Gastroesophageal sphincter (tissue), 4 donors: ENCODE measurements around the gene IGFLR1. TPM values are rescaled to one million over a fixed set of nuclear protein-coding genes. Genes with fewer than 3 reads are reported as not detected.
A peak's percentile ranks its signal among the peaks of the same experiment; 100 is the strongest.

Experiments
- ATAC-seq: fragments of 150-250 bp; one replicate; pipeline ENCODE4 v1.9.1; 2016; ENCODE audit warnings: mild to moderate bottlenecking, moderate library complexity
- H3K27ac ChIP-seq, 4 donors: fragments of 200-600 bp; sonication (generic) in 3 of 4; 1 replicate in 3 of 4; 2 replicates in 1 of 4; pipeline ENCODE4 v1.5.1; 2016 to 2019
- H3K27me3 ChIP-seq: fragments of 200-600 bp; sonication (generic); one replicate; pipeline ENCODE4 v1.5.1; 2019
- H3K36me3 ChIP-seq, 2 donors: fragments of 200-600 bp; sonication (generic); one replicate each; pipeline ENCODE4 v1.5.1; 2019; ENCODE audit warnings: control low read depth in 1 of 2
- H3K4me1 ChIP-seq, 3 donors: fragments of 200-600 bp; sonication (generic); 1 replicate in 2 of 3; 2 replicates in 1 of 3; pipeline ENCODE4 v1.5.1; 2016 to 2019; ENCODE audit warnings: control low read depth in 2 of 3
- H3K4me3 ChIP-seq, 2 donors: fragments of 200-600 bp; sonication (generic); one replicate each; pipeline ENCODE4 v1.5.1; 2019; ENCODE audit warnings: mild to moderate bottlenecking in 1 of 2, moderate library complexity in 1 of 2
- H3K9me3 ChIP-seq, 3 donors: fragments of 200-600 bp; sonication (generic); one replicate each; pipeline ENCODE4 v1.5.1; 2017 to 2019; ENCODE audit warnings: control low read depth in 2 of 3
- EP300 ChIP-seq: sonication (generic); formaldehyde crosslinking; IDR thresholded peaks from one replicate; pipeline ENCODE4 v1.6.1; 2017; ENCODE audit warnings: antibody characterized with exemption, mild to moderate bottlenecking
- POLR2A ChIP-seq, 2 donors: fragments of 450-650 bp; IDR thresholded peaks; one replicate each; pipeline ENCODE4 v1.6.1; 2017; ENCODE audit warnings: antibody characterized with exemption in 2 of 2, mild to moderate bottlenecking in 2 of 2, moderate library complexity in 1 of 2
- POLR2AphosphoS5 ChIP-seq: sonication (generic); formaldehyde crosslinking; IDR thresholded peaks from one replicate; pipeline ENCODE4 v1.6.1; 2017; ENCODE audit warnings: antibody characterized with exemption
- WGBS, 2 donors: methylation state at CpG; one replicate each; pipeline ENCODE4 v1.1.5; 2018; ENCODE audit warnings: low coverage in 1 of 2; 5-methylcytosine and 5-hydroxymethylcytosine counted together
- total RNA-seq, 4 donors: library from RNA; depleted of rRNA; stranded (reverse); fragments of >200 nt; gene quantifications; one replicate each; pipeline ENCODE4 v1.1.0, GENCODE V29; 2016
- TF ChIP-seq, protein P1 (sequence below), 4 experiments: fragments of 200-600 bp in 2 of 4; fragments of 450-650 bp in 2 of 4; sonication (generic) in 1 of 4; IDR thresholded peaks; one replicate each; pipeline ENCODE4 v1.5.1; 2017 to 2019; ENCODE audit warnings: antibody characterized with exemption in 4 of 4, mild to moderate bottlenecking in 2 of 4, moderate library complexity in 2 of 4

IGFLR1 gene
- total RNA-seq, 4 donors from 2014 or later = 4.6 to 14.3 (median 6.7) TPM

DNA sequence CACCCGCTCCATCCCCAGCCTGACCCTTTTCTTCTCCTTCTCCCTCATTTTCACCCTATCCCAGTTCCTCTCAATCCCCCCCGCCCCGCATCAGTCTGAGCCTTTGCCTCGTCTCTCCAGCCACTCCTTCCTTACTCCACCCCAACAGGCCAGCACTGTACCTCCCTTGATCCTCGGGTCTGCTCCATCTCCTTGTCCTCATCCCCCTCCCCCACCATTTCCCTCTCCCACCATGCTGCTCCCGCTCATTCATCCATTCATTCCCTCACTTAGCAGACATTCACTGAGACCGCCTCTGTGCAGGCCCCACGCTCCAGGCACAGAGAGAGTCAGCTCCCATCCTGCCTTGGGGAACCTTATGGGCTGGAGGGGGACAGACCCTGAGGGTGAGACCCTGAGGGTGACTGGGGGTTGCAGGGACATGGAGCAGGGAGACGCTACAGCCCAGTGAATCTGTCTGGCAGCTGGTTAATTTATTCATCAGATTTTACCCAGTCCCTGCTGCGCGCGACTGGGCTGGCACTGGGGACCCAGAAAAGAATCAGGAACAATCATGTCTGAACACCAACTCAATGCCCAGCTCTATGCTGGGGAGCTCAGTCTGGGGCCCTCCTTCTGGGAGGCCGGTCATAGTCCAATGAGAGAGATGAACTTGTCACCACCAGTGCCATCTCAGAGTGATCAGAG is 34.0 kb upstream of the IGFLR1 start:
- ATAC-seq = no peak
- H3K4me1 ChIP-seq = peaks cover 0 to 21% (median 5%) of the 10 kb centered on the region in 3 donors
- H3K4me3 ChIP-seq = peak overlapping the region; percentile 54 to 94
- TF ChIP-seq EP300 = no peak
- TF ChIP-seq, protein P1, sequence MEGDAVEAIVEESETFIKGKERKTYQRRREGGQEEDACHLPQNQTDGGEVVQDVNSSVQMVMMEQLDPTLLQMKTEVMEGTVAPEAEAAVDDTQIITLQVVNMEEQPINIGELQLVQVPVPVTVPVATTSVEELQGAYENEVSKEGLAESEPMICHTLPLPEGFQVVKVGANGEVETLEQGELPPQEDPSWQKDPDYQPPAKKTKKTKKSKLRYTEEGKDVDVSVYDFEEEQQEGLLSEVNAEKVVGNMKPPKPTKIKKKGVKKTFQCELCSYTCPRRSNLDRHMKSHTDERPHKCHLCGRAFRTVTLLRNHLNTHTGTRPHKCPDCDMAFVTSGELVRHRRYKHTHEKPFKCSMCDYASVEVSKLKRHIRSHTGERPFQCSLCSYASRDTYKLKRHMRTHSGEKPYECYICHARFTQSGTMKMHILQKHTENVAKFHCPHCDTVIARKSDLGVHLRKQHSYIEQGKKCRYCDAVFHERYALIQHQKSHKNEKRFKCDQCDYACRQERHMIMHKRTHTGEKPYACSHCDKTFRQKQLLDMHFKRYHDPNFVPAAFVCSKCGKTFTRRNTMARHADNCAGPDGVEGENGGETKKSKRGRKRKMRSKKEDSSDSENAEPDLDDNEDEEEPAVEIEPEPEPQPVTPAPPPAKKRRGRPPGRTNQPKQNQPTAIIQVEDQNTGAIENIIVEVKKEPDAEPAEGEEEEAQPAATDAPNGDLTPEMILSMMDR (IDR thresholded peaks at IDR 0.05) = no peak
- H3K36me3 ChIP-seq = peaks cover 0 to 37% of the 10 kb centered on the region in 2 donors
- 10 to 12% methylated on average over 4 to 5 of the region's 13 CpGs for WGBS, 2 donors
- peak overlapping the region in 1 of 4 donors; percentile 79 for H3K27ac ChIP-seq
- no peaks in the 10 kb centered on the region for H3K27me3 ChIP-seq
- H3K9me3 ChIP-seq = no peaks in the 10 kb centered on the region

DNA sequence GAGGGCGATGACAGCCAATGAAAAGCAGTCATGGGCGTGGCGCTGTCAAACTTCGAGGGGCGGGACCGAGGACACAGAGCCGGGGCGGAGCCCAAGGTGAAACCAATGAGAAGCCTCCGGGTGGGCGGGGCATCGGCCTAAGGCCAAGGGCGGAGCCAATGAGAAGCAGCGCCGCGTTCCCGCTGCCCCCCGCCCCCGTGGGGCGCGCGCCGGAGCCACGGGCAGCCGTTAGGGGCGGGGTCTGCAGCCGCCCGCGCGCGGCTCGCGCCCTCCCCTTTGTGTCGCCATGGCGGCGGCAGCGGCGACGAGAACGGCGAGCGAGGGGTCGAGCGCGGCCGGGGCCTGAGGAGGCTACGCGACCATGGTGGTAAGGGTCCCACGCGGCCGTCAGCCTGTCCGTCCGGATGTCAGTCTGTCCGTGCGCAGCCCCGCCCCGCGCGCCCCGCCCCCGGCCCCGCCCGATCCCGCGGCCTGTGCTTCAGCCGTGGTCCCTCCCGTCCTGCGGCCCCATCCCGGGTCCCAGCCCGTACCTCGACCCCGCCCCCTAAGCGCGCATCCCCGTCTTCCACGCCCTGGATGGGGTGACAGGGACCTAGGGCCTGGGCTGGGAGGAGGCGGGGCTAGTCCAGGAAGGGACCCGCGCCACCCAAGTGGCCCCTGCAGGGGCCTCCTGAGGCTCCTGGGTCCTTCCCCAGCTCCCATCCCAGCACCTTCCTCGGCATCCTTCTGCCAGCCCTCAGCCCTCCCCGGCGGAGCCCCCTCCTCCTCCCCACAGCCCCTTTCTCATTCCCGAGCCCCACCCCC is 33.2 kb upstream of the IGFLR1 start, which contains the start of gene ARHGAP33:
ARHGAP33 (plus strand) TSS at position 267 of the 804 bp plus-strand sequence; CDS start at position 362, 95 bp downstream.
- peak; percentile 98 for ATAC-seq
- 0% methylated on average over 14 to 15 of the region's 82 CpGs for WGBS, 2 donors

DNA sequence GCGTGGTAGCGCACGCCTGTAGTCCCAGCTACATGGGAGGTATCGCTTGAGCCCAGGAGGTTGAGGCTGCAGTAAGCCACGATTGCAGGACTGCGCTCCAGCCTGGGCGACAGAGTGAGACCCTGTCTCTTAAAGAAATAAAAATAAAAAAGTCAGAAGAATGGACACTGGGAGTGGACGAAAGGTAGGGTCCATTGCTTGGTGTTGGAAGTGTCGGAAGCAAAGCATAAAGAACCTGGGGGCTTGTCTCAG is 32.7 kb upstream of the IGFLR1 start:
- H3K4me1 ChIP-seq = peaks cover 0 to 21% (median 5%) of the 10 kb centered on the region in 3 donors
- no peak overlapping the region for H3K27ac ChIP-seq
- peaks cover 0 to 24% of the 10 kb centered on the region in 2 donors for H3K36me3 ChIP-seq
- H3K9me3 ChIP-seq = no peaks in the 10 kb centered on the region
- WGBS, 2 donors = 10 to 18% methylated on average over 7 to 9 of the region's 9 CpGs
- no peaks in the 10 kb centered on the region for H3K27me3 ChIP-seq
- peak overlapping the region; percentile 54 to 94 for H3K4me3 ChIP-seq
- no peak for ATAC-seq
- TF ChIP-seq EP300 (no peak), POLR2A (IDR thresholded peaks at IDR 0.05) (no peak), POLR2AphosphoS5 (no peak)
- TF ChIP-seq, protein P1 (IDR thresholded peaks at IDR 0.05) = no peak

More for the DNA sequence above, 33.2 kb upstream of the IGFLR1 start, which contains the start of gene ARHGAP33:
- H3K27me3 ChIP-seq = no peaks in the 10 kb centered on the region
- H3K27ac ChIP-seq = peak within 1 kb of the TSS in 3 of 4 donors; percentile 41 to 79 (median 64)
- peaks cover 0 to 29% of the 10 kb centered on the region in 2 donors for H3K36me3 ChIP-seq
- no peaks in the 10 kb centered on the region for H3K9me3 ChIP-seq
- H3K4me3 ChIP-seq = peak within 1 kb of the TSS; percentile 54 to 94
- TF ChIP-seq EP300 = no peak
- TF ChIP-seq, protein P1 (IDR thresholded peaks at IDR 0.05) = peak in 1 of 4 experiments; percentile 23
- peaks cover 0 to 21% (median 5%) of the 10 kb centered on the region in 3 donors for H3K4me1 ChIP-seq

DNA sequence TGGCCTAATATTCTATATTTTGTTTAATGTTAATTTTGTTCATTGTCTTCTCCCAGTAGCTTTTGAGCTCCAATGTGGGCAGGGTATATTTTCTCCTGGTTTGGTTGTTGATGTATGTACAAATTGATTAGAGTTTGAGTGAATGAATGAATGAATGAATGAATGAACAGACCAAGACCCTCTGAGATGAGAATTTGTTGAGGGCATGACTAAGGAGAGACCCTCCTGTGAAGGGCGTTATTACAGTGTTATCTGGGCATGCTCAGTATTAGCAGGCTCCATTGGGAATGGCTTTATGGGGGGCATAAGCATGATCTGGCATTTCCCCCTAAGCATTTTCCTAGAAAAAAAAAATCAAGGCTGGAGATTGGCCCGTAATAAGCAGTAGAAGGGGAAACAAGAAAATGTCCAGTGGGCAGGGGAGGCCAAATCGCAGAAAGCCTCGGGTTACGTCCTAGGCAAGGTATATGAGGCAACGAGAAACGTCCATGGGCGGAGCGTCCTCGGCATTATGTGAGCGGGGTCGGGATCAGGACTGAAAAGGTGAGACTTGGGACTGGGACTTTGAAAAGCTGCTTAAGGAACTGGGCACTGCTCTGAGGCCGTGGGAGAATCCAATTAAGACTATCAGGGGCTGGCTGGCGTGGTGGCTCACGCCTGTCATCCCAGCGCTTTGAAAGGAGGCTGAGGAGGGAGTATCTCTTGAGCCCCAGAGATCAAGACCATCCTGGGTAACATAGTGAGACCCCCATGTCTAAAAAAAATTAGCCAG is 32.2 kb upstream of the IGFLR1 start:
- ATAC-seq = no peak
- Histone ChIP-seq H3K27me3 (no peaks in the 10 kb centered on the region), H3K9me3 (no peaks in the 10 kb centered on the region), H3K4me3 (peak overlapping the region; percentile 54 to 94), H3K4me1 (peaks cover 0 to 21% (median 5%) of the 10 kb centered on the region in 3 donors), H3K36me3 (peaks cover 0 to 19% of the 10 kb centered on the region in 2 donors), H3K27ac (no peak overlapping the region)
- WGBS, 2 donors = 40 to 44% methylated on average over 10 to 14 of the region's 16 CpGs
- TF ChIP-seq, protein P1 (IDR thresholded peaks at IDR 0.05) = no peak
